OCI-LY1 (cell line): ENCODE results near the gene MPLKIP.
"Not testable (repeated sequence)": the region's sequence is repeated elsewhere in the genome, so short reads cannot be mapped to it uniquely, and the experiment has no call there.

Source experiments
- H2AFZ ChIP-seq: fragments of 200-600 bp; sonication (generic), shearing (Covaris generic); 2 replicates; pipeline ENCODE4 v1.6.0; 2014; ENCODE audit warnings: antibody characterized with exemption, mild to moderate bottlenecking, low read length
- H3F3A ChIP-seq: fragments of 200-600 bp; sonication (generic), shearing (Covaris generic); 2 replicates; pipeline ENCODE4 v1.6.0; 2014; ENCODE audit warnings: mild to moderate bottlenecking, antibody characterized with exemption, low read length, moderate library complexity; ENCODE audit not compliant: insufficient read depth
- H3K27ac ChIP-seq: fragments of 200-600 bp; sonication (generic); 2 replicates; pipeline ENCODE4 v1.5.1; 2014; ENCODE audit warnings: low read length, mixed run types, mild to moderate bottlenecking, low read depth; ENCODE audit not compliant: poor library complexity, severe bottlenecking
- H3K27me3 ChIP-seq: fragments of 200-600 bp; sonication (generic); 2 replicates; pipeline ENCODE4 v1.6.0; 2014; ENCODE audit warnings: antibody characterized with exemption, mild to moderate bottlenecking, low read length, moderate library complexity; ENCODE audit not compliant: insufficient read depth
- H3K36me3 ChIP-seq: fragments of 200-600 bp; sonication (generic); 2 replicates; pipeline ENCODE4 v1.6.1; 2014; ENCODE audit warnings: mild to moderate bottlenecking, antibody characterized with exemption, low read length, moderate library complexity, mixed read lengths; ENCODE audit not compliant: insufficient read depth
- H3K4me1 ChIP-seq: fragments of 200-600 bp; sonication (generic); 2 replicates; pipeline ENCODE4 v1.5.1; 2014; ENCODE audit warnings: mild to moderate bottlenecking, low read length, moderate library complexity; ENCODE audit not compliant: insufficient read depth, severe bottlenecking
- H3K4me2 ChIP-seq: fragments of 200-600 bp; sonication (generic), shearing (Covaris generic); 2 replicates; pipeline ENCODE4 v1.6.1; 2014; ENCODE audit warnings: low read length
- H3K4me3 ChIP-seq: fragments of 200-600 bp; sonication (generic); 2 replicates; pipeline ENCODE4 v1.5.1; 2014; ENCODE audit warnings: low read length, low read depth, mild to moderate bottlenecking, mixed read lengths; ENCODE audit not compliant: poor library complexity, severe bottlenecking
- H3K79me2 ChIP-seq: fragments of 200-600 bp; shearing (Covaris generic); 2 replicates; pipeline ENCODE4 v1.6.1; 2016; ENCODE audit warnings: mixed run types, low read length, mixed read lengths; ENCODE audit not compliant: insufficient read depth
- H3K9ac ChIP-seq: fragments of 200-600 bp; sonication (generic), shearing (Covaris generic); 2 replicates; pipeline ENCODE4 v1.6.1; 2014; ENCODE audit warnings: mild to moderate bottlenecking, low read length, mixed read lengths
- H3K9me2 ChIP-seq: fragments of 200-600 bp; sonication (generic), shearing (Covaris generic); 2 replicates; pipeline ENCODE4 v1.6.1; 2014; ENCODE audit warnings: low read depth, mild to moderate bottlenecking, low read length, mixed read lengths
- H3K9me3 ChIP-seq: fragments of 200-600 bp; shearing (Covaris generic); 2 replicates; pipeline ENCODE4 v1.6.1; 2014; ENCODE audit warnings: low read length, mixed read lengths
- H4K20me1 ChIP-seq: fragments of 200-600 bp; sonication (generic), shearing (Covaris generic); 2 replicates; pipeline ENCODE4 v1.6.0; 2016; ENCODE audit warnings: mild to moderate bottlenecking, low read length; ENCODE audit not compliant: insufficient read depth
- EZH2 ChIP-seq: fragments of 200-600 bp; sonication (generic), shearing (Covaris generic); IDR thresholded peaks from 2 replicates; pipeline ENCODE4 v1.8.0; 2017; ENCODE audit warnings: borderline replicate concordance, mixed run types, mild to moderate bottlenecking, antibody characterized with exemption, low read length, moderate library complexity, mixed read lengths
- TF ChIP-seq, protein P1 (sequence below): fragments of 200-600 bp; sonication (generic), shearing (Covaris generic); IDR thresholded peaks from 2 replicates; pipeline ENCODE4 v1.5.1; 2017; ENCODE audit warnings: mild to moderate bottlenecking, antibody characterized with exemption, low read length, moderate library complexity, mixed read lengths

Gene MPLKIP

DNA sequence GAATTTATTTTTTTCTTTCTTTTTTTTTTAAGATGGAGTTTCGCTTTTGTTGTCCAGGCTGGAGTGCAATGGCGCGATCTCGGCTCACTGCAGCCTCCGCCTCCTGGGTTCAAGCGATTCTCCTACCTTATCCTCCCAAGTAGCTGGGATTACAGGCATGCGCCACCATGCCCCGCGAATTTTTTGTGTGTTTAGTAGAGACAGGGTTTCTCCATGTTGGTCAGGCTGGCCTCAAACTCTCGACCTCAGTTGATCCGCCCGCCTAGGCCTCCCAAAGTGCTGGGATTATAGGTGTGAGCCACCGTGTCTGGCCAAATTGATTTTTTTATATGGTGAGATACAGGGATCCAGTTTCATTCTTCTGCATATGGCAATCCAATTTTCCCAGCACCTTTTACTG, 5.5 kb upstream of the MPLKIP start:
- H3F3A ChIP-seq, H3K9me3 ChIP-seq, H3K79me2 ChIP-seq, H3K27me3 ChIP-seq, H3K4me1 ChIP-seq, H3K4me2 ChIP-seq, H3K9me2 ChIP-seq, H2AFZ ChIP-seq, H3K27ac ChIP-seq, H4K20me1 ChIP-seq, H3K9ac ChIP-seq, H3K4me3 ChIP-seq, H3K36me3 ChIP-seq: not testable (repeated sequence)

DNA sequence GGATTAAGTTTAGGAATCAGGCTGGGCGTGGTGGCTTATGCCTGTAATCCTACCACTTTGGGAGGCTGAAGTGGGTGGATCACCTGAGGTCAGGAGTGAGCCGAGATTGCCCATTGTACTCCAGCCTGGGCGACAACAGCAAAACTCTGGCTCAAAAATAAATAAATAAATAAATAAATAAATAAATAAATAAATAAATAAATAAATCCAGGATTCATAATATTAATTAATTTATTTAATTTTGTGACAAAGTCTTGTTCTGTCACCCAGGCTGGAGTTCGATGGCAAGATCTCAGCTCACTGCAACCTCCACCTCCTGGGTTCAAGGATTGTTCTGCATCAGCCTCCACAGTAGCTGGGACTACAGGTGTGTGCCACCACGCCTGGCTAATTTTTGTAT, 4.6 kb upstream of the MPLKIP start:
- Histone ChIP-seq H4K20me1 (no peaks in the 10 kb centered on the region), H3K4me1 (peaks cover 3% of the 10 kb centered on the region), H3F3A (no peaks in the 10 kb centered on the region), H3K4me2 (no peak overlapping the region), H3K4me3 (no peak overlapping the region), H3K36me3 (no peaks in the 10 kb centered on the region), H3K9ac (no peak overlapping the region), H2AFZ (no peak overlapping the region), H3K9me3 (no peaks in the 10 kb centered on the region), H3K79me2 (peaks cover 1% of the 10 kb centered on the region), H3K27me3 (no peaks in the 10 kb centered on the region; the same call in 1 of the 2 replicates), H3K9me2 (no peaks in the 10 kb centered on the region), H3K27ac (no peak overlapping the region)
- TF ChIP-seq, protein P1, sequence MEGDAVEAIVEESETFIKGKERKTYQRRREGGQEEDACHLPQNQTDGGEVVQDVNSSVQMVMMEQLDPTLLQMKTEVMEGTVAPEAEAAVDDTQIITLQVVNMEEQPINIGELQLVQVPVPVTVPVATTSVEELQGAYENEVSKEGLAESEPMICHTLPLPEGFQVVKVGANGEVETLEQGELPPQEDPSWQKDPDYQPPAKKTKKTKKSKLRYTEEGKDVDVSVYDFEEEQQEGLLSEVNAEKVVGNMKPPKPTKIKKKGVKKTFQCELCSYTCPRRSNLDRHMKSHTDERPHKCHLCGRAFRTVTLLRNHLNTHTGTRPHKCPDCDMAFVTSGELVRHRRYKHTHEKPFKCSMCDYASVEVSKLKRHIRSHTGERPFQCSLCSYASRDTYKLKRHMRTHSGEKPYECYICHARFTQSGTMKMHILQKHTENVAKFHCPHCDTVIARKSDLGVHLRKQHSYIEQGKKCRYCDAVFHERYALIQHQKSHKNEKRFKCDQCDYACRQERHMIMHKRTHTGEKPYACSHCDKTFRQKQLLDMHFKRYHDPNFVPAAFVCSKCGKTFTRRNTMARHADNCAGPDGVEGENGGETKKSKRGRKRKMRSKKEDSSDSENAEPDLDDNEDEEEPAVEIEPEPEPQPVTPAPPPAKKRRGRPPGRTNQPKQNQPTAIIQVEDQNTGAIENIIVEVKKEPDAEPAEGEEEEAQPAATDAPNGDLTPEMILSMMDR = no peak
- no peak for TF ChIP-seq EZH2

DNA sequence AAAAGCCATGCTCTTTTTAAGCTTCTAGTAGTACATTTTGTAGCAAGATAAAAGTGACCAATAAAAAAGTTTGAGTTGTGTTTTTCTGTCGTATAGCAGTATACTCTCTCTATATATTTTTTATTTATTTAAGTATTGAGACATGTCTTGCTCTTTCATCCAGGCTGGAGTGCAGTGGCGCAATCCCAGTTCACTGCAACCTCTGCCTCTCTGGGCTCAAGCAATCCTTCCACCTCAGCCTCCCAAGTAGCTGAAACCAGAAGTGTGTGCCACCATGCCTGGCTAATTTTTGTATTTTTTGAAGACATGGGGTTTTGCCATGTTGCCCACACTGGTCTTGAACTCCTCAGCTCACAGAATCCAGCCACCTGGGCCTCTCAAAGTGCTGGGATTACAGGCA, 3.1 kb upstream of the MPLKIP start:
- no peaks in the 10 kb centered on the region for H3K9me3 ChIP-seq
- TF ChIP-seq, protein P1 = no peak
- no peak for TF ChIP-seq EZH2

DNA sequence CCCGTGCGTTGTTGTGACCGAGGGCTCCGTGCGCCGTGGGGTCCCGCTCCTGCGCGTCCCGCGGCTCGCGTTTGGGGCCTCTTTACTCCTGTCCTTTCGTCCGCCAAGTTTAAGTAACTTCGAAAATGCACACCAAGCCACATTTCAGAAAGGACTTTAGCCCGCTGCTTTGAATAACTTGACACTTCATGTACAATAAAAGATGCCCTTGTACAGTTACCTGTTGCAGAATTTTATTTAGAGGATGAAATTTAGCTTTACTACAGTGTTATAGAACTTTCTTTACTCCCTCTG, 842 bp upstream of the MPLKIP start:
- no peak overlapping the region for H3K27ac ChIP-seq
- H3K9ac ChIP-seq = no peak overlapping the region
- peaks cover 36% of the 10 kb centered on the region for H3K79me2 ChIP-seq
- peak overlapping the region; percentile 63 for H3K4me2 ChIP-seq
- H3F3A ChIP-seq = no peaks in the 10 kb centered on the region
- peak overlapping the region; percentile 84 for H3K4me3 ChIP-seq
- TF ChIP-seq, protein P1 = no peak
- TF ChIP-seq EZH2 = no peak
- no peaks in the 10 kb centered on the region; the same call in 1 of the 2 replicates for H3K27me3 ChIP-seq
- H3K36me3 ChIP-seq = peaks cover 26% of the 10 kb centered on the region
- no peaks in the 10 kb centered on the region for H3K9me3 ChIP-seq
- H3K4me1 ChIP-seq = peaks cover 21% of the 10 kb centered on the region
- no peak overlapping the region for H2AFZ ChIP-seq
- no peaks in the 10 kb centered on the region for H3K9me2 ChIP-seq
- 0 out of 2 replicates have a peak, but pooled peaks cover 3% of the 10 kb centered on the region for H4K20me1 ChIP-seq

More for the DNA sequence above, 3.1 kb upstream of the MPLKIP start:
- 0 out of 2 replicates have a peak, but pooled peaks cover 3% of the 10 kb centered on the region for H4K20me1 ChIP-seq
- H3K27me3 ChIP-seq = no peaks in the 10 kb centered on the region; the same call in 1 of the 2 replicates
- peaks cover 6% of the 10 kb centered on the region; the same call in 1 of the 2 replicates for H3K36me3 ChIP-seq
- no peak overlapping the region for H2AFZ ChIP-seq
- no peaks in the 10 kb centered on the region for H3F3A ChIP-seq
- no peaks in the 10 kb centered on the region for H3K9me2 ChIP-seq
- H3K4me2 ChIP-seq = no peak overlapping the region
- H3K9ac ChIP-seq = no peak overlapping the region
- H3K4me3 ChIP-seq = no peak overlapping the region
- H3K27ac ChIP-seq = no peak overlapping the region
- peaks cover 16% of the 10 kb centered on the region for H3K79me2 ChIP-seq
- peaks cover 14% of the 10 kb centered on the region for H3K4me1 ChIP-seq
